Adrenal gland (tissue), 12 donors: ENCODE measurements around the gene ITPKC. TPM values are rescaled to one million over a fixed set of nuclear protein-coding genes. Genes with fewer than 3 reads are reported as not detected.
"Not testable (repeated sequence)": the region's sequence is repeated elsewhere in the genome, so short reads cannot be mapped to it uniquely, and the experiment has no call there.

Source experiments
- DNase-seq, 7 donors: peaks; one replicate each; pipeline ENCODE4 v3.0.0-alpha.2; 2019 to 2020
- H3K27ac ChIP-seq, 5 donors: fragments of 200-600 bp; sonication (generic) in 4 of 5; 1 replicate in 3 of 5; 2 replicates in 2 of 5; pipeline versions ENCODE4 v1.5.1 to v1.8.0; 2016 to 2020; ENCODE audit warnings: mild to moderate bottlenecking in 1 of 5
- H3K27me3 ChIP-seq: fragments of 200-600 bp; 2 replicates; pipeline ENCODE4 v1.8.0; 2021
- H3K36me3 ChIP-seq, 2 donors: fragments of 200-600 bp; replicated peaks in 1 of 2; 1 replicate in 1 of 2; 2 replicates in 1 of 2; pipeline versions ENCODE4 v1.5.1 to v1.8.0; 2018 to 2022
- H3K4me1 ChIP-seq, 2 donors: fragments of 200-600 bp; replicated peaks in 1 of 2; 1 replicate in 1 of 2; 2 replicates in 1 of 2; pipeline versions ENCODE4 v1.5.1 to v1.8.0; 2018 to 2021
- H3K4me3 ChIP-seq, 4 donors: fragments of 200-600 bp; sonication (generic) in 3 of 4; one replicate each; pipeline ENCODE4 v1.5.1; 2016 to 2018
- H3K9me3 ChIP-seq, 3 donors: fragments of 200-600 bp; sonication (generic) in 1 of 3; replicated peaks in 1 of 3; 1 replicate in 2 of 3; 2 replicates in 1 of 3; pipeline versions ENCODE4 v1.5.1 to v1.8.0; 2016 to 2021
- POLR2A ChIP-seq, 2 donors: fragments of 450-650 bp; IDR thresholded peaks; one replicate each; pipeline ENCODE4 v1.6.1; 2017; ENCODE audit warnings: antibody characterized with exemption in 2 of 2, mild to moderate bottlenecking in 2 of 2, moderate library complexity in 1 of 2
- WGBS, 4 donors: extraction: QIAGEN DNeasy Blood & Tissue Kit in 2 of 4; methylation state at CpG; one replicate each; pipeline versions ENCODE4 v1.1.5 to v1.1.7; 2013 to 2017; 5-methylcytosine and 5-hydroxymethylcytosine counted together
- intact Hi-C, 2 donors: fragments of 100-400 bp; cut with DNase I; formaldehyde crosslinking; loops; one replicate each; pipeline versions ENCODE4 v1.14.1 to v1.15.0; 2022 to 2023
- polyA plus RNA-seq, 3 donors: library from polyadenylated mRNA; stranded (reverse); fragments of 200-250 nt in 2 of 3; fragments of 350-450 nt in 1 of 3; fragmentation: Illumina TruSeq in 1 of 3; extraction: RNeasy Lipid Tissue Mini Kit (QIAGEN cat#74804) in 1 of 3; gene quantifications; one replicate each; pipeline ENCODE4 v1.2.3, GENCODE V29; 2013 to 2014
- total RNA-seq, 9 donors: library from RNA; depleted of rRNA in 4 of 9; stranded (reverse); fragments of >200 nt in 4 of 9; fragments of 120-200 nt in 1 of 9; fragmentation: NEBNext Ultra II Directional in 1 of 9; extraction: Animal tissue kit (Norgen Biotek cat#: 25700) in 1 of 9; gene quantifications; one replicate each; pipeline versions ENCODE4 v1.1.0 to v1.2.4, GENCODE V29; 2013 to 2023
- TF ChIP-seq, protein P1 (sequence below), 6 experiments: fragments of 450-650 bp in 4 of 6; fragments of 200-600 bp in 2 of 6; sonication (generic) in 1 of 6; IDR thresholded peaks; 1 replicate in 5 of 6; 2 replicates in 1 of 6; pipeline versions ENCODE4 v1.5.1 to v1.8.0; 2016 to 2021; ENCODE audit warnings: antibody characterized with exemption in 6 of 6, mild to moderate bottlenecking in 2 of 6, moderate library complexity in 1 of 6
- donor health status: healthy with polysubstance abuse.
- donor health status: Bipolar disorder and iron deficiency.
- donor health status: DM: yes; HTN: yes; CAD: no.
- donor health status: DM: no; HTN: no; CAD: no.
- donor health status: DM: no; HTN: no; CAD: no.
- donor health status: DM: yes; HTN: yes; CAD: no.

ITPKC gene
- total and polyA plus RNA-seq, 12 donors, result 7.8 to 36.1 (median 22.5) TPM

DNA sequence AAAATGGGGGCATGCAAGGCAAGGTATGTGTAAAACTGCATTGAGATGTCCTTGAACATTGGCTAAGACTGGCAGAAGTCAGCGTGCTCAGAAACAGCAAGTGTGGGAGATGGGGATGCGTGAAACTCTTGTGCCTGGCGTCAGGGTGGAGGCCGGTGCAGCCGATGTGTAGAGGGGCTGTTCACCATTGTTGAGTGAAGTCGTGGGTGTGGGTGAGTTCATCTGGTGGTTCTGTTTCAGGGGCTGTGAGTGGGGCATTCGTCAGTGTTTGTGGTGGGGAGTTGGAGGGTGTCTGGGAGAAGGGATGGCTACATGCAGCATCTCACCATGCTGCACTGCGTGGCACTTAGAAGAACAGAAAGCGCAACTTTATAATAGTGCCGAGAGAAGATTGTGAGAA is 47.1 kb downstream of the ITPKC start:
- Histone ChIP-seq H3K27me3 (no peaks in the 10 kb centered on the region), H3K4me1 (no peaks in the 10 kb centered on the region), H3K9me3 (no peaks in the 10 kb centered on the region), H3K36me3 (peaks cover 0 to 81% of the 10 kb centered on the region in 2 donors), H3K27ac (no peak overlapping the region), H3K4me3 (no peak overlapping the region)
- TF ChIP-seq, protein P1, sequence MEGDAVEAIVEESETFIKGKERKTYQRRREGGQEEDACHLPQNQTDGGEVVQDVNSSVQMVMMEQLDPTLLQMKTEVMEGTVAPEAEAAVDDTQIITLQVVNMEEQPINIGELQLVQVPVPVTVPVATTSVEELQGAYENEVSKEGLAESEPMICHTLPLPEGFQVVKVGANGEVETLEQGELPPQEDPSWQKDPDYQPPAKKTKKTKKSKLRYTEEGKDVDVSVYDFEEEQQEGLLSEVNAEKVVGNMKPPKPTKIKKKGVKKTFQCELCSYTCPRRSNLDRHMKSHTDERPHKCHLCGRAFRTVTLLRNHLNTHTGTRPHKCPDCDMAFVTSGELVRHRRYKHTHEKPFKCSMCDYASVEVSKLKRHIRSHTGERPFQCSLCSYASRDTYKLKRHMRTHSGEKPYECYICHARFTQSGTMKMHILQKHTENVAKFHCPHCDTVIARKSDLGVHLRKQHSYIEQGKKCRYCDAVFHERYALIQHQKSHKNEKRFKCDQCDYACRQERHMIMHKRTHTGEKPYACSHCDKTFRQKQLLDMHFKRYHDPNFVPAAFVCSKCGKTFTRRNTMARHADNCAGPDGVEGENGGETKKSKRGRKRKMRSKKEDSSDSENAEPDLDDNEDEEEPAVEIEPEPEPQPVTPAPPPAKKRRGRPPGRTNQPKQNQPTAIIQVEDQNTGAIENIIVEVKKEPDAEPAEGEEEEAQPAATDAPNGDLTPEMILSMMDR (IDR thresholded peaks at IDR 0.05), result no peak
- TF ChIP-seq POLR2A (IDR thresholded peaks at IDR 0.05), result no peak
- intact Hi-C loops, result no loop called here
- 88 to 93% (median 91%) methylated on average over 10 of the region's 10 CpGs for WGBS, 4 donors
- DNase-seq, result no peak

DNA sequence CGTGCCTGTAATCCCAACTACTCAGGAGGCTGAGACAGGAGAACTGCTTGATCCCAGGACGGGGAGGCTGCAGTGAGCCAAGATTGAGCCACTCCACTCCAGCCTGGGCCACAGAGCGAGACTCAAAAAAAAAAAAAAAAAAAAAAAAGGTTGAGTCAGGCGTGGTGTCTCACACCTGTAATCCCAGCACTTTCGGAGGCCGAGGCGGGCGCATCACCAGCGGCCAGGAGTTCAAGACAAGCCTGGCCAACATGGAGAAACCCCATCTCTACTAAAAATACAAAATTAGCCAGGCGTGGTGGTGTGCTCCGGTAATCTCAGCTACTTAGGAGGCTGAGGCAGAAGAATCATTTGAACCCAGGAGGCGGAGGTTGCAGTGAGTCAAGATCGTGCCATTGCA is 49.5 kb downstream of the ITPKC start:
- 91 to 98% (median 96%) methylated on average over 12 to 13 of the region's 13 CpGs for WGBS, 4 donors
- intact Hi-C loops, H3K27me3 ChIP-seq, H3K27ac ChIP-seq, H3K4me1 ChIP-seq, H3K4me3 ChIP-seq, DNase-seq, H3K9me3 ChIP-seq: not testable (repeated sequence)
- H3K36me3 ChIP-seq, result peaks cover 0 to 58% of the 10 kb centered on the region in 2 donors

DNA sequence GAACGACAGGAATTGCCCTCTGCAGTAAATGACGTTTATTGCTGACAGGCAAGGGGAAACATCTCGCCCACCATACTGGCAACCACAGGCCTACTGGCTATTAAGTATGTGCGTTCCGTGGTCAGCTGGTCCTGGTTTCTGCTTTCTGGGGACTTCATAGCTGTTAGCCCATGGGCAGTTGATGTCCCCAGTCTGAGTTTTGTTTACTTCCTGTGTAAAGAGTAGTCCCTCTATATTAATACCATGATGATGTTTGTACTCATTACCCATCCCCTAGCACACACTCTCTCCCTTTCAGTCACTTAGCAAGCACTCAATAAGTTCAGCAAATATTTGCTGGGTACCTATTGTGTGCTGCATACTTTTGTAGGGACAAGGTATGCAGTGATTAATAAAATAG is 52.0 kb downstream of the ITPKC start:
- Histone ChIP-seq H3K27ac (no peak overlapping the region), H3K27me3 (no peaks in the 10 kb centered on the region), H3K36me3 (peaks cover 0 to 33% of the 10 kb centered on the region in 2 donors), H3K4me1 (no peaks in the 10 kb centered on the region), H3K9me3 (no peaks in the 10 kb centered on the region), H3K4me3 (no peak overlapping the region)
- intact Hi-C loops, result no loop called here
- DNase-seq, result no peak
- WGBS, 4 donors, result 51 to 82% (median 77%) methylated on average over 5 of the region's 5 CpGs
- TF ChIP-seq, protein P1 (IDR thresholded peaks at IDR 0.05), result no peak
- no peak for TF ChIP-seq POLR2A (IDR thresholded peaks at IDR 0.05)

DNA sequence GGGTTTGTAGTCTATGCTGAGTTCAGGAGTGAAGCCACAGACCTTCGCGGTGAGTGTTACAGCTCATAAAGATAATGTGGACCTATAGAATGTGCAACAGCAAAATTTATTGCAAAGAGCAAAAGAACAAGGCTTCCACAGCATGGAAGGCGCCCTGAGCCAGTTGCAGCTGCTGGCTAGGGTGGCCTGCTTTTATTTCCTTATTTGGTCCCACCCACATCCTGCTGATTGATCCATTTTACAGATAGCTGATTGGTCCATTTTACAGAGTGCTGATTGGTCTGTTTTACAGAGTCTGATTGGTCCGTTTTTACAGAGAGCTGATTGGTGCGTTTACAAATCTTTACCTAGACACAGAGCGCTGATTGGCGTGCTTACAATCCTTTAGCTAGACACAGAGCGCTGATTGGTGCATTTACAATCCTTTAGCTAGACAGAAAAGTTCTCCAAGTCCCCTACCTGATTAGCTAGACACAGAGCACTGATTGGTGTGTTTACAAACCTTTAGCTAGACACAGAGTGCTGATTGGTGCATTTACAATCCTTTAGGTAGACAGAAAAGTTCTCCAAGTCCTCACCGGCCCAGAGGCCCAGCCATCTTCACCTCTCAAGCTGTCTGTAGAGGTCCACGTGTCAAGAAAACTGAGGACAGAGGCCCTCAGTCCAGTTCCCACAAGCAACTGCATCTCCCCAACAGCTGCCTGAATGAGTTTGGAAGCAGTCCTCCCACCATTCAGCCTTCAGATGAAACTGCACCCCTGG is 54.4 kb downstream of the ITPKC start:
- H3K4me1 ChIP-seq, H3K9me3 ChIP-seq, H3K27ac ChIP-seq, H3K27me3 ChIP-seq, DNase-seq, intact Hi-C loops, H3K4me3 ChIP-seq, H3K36me3 ChIP-seq: not testable (repeated sequence)
- 94 to 95% (median 94%) methylated on average over 7 to 10 of the region's 10 CpGs for WGBS, 4 donors

DNA sequence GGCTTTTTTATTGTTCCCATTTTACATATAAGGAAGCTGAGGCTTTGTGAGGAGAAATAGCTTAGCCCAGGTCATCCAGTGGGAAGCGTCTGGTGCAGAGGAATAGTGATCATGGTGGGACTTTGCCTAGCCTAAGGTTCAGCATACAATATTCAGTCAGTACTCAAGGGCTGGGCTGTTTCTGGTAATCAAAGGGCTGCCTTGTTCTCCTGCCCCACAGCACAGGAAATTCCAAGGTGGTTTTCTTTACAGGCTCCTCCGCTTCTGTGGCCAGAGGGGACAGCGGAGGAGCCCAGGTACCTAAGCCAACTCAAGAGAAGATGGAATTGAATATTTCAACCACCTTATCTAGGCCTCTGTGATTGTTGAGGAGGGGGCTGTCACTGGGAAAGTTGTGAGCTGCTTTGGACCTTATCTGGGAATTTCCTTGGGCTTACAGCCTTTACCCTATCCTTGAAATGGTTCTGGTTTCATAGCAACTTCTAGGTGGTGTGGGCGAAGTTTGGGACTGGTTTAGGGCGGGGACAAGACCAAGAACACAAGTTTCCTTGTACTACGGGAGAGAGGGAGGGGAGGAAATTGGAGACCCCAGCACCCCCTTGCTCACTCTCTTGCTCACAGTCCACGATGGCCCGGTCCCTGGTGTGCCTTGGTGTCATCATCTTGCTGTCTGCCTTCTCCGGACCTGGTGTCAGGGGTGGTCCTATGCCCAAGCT is 58.2 kb downstream of the ITPKC start, which contains the start of gene MIA:
TSS of gene MIA (plus strand) at position 606 of the 716 bp plus-strand sequence. CDS start at position 628, 22 bp downstream.
- TF ChIP-seq, protein P1 (IDR thresholded peaks at IDR 0.05), result no peak
- no peak for TF ChIP-seq POLR2A (IDR thresholded peaks at IDR 0.05)
- Histone ChIP-seq H3K27ac (no peak within 1 kb of the TSS), H3K4me1 (peaks cover 0 to 15% of the 10 kb centered on the region in 2 donors), H3K27me3 (no peaks in the 10 kb centered on the region), H3K36me3 (no peaks in the 10 kb centered on the region), H3K9me3 (no peaks in the 10 kb centered on the region), H3K4me3 (no peak within 1 kb of the TSS)
- DNase-seq, result no peak
- intact Hi-C loops, result no loop called here
- WGBS, 4 donors, result 77 to 89% (median 86%) methylated on average over 7 to 9 of the region's 9 CpGs
